ENCODE measurements around the gene PCDH15. TPM values are rescaled to one million over a fixed set of nuclear protein-coding genes. Genes with fewer than 3 reads are reported as not detected.

Gene PCDH15
- total and polyA plus RNA-seq, 3 experiments from 2014 or later: not detected

GRCh38 chr10:53827261-53827660 is 973.8 kb downstream of the PCDH15 start:
- Mint-ChIP-seq H3K4me1 (no peaks in the 10 kb centered on the region), H3K36me3 (no peaks in the 10 kb centered on the region), H3K9me3 (peaks cover 5 to 15% (median 8%) of the 10 kb centered on the region in 5 donors), H3K27ac (no peak overlapping the region), H3K4me3 (no peak overlapping the region), H3K27me3 (no peaks in the 10 kb centered on the region)
- POLR2A ChIA-PET: no interaction called here
- H3K4me3 ChIP-seq (ENCODE audit: low read length): no peak overlapping the region
- no peaks in the 10 kb centered on the region for H3K9me3 ChIP-seq (ENCODE audit: low read length)
- no peaks in the 10 kb centered on the region for H3K4me1 ChIP-seq (ENCODE audit: insufficient read depth, low read length)
- DNase-seq: no peak
- no peak overlapping the region for H3K27ac ChIP-seq (ENCODE audit: low read depth, low read length)
- no peaks in the 10 kb centered on the region for H3K27me3 ChIP-seq (ENCODE audit: insufficient read depth, low read length, poor library complexity, severe bottlenecking)
- CTCF ChIA-PET: no interaction called here
- no peaks in the 10 kb centered on the region for H3K36me3 ChIP-seq (ENCODE audit: insufficient read depth, low read length)

- no peak overlapping the region for H3K27ac Mint-ChIP-seq
- peaks cover 0 to 1% of the 10 kb centered on the region in 2 donors for H3K27me3 Mint-ChIP-seq
- Histone ChIP-seq H3K27ac (ENCODE audit: low read depth, low read length) (no peak overlapping the region), H3K4me3 (ENCODE audit: low read length) (no peak overlapping the region), H3K36me3 (ENCODE audit: insufficient read depth, low read length) (no peaks in the 10 kb centered on the region), H3K4me1 (ENCODE audit: insufficient read depth, low read length) (no peaks in the 10 kb centered on the region), H3K27me3 (ENCODE audit: insufficient read depth, low read length, poor library complexity, severe bottlenecking) (no peaks in the 10 kb centered on the region), H3K9me3 (ENCODE audit: low read length) (no peaks in the 10 kb centered on the region)
- H3K4me3 Mint-ChIP-seq: no peak overlapping the region
- ChIA-PET CTCF (no interaction called here), POLR2A (no interaction called here)
- no peak for DNase-seq
- H3K36me3 Mint-ChIP-seq: peaks cover 0 to 2% (median 0%) of the 10 kb centered on the region in 3 donors
- H3K4me1 Mint-ChIP-seq: no peaks in the 10 kb centered on the region
- peaks cover 8 to 43% (median 12%) of the 10 kb centered on the region in 5 donors for H3K9me3 Mint-ChIP-seq
Measured at GRCh38 chr10:53808677-53809372, 992.2 kb downstream of the PCDH15 start.

GRCh38 chr10:53786236-53786900 is 1014.7 kb downstream of the PCDH15 start:
- no peak overlapping the region for H3K27ac ChIP-seq (ENCODE audit: low read depth, low read length)
- Mint-ChIP-seq H3K27me3 (no peaks in the 10 kb centered on the region), H3K4me3 (no peak overlapping the region), H3K36me3 (no peaks in the 10 kb centered on the region), H3K4me1 (no peaks in the 10 kb centered on the region), H3K9me3 (peaks cover 6 to 45% (median 12%) of the 10 kb centered on the region in 5 donors), H3K27ac (no peak overlapping the region)
- DNase-seq: peak in 1 of 5 donors; percentile 30
- no peaks in the 10 kb centered on the region for H3K4me1 ChIP-seq (ENCODE audit: insufficient read depth, low read length)
- H3K36me3 ChIP-seq (ENCODE audit: insufficient read depth, low read length): no peaks in the 10 kb centered on the region
- H3K9me3 ChIP-seq (ENCODE audit: low read length): no peaks in the 10 kb centered on the region
- H3K4me3 ChIP-seq (ENCODE audit: low read length): no peak overlapping the region
- ChIA-PET CTCF (no interaction called here), POLR2A (no interaction called here)
- no peaks in the 10 kb centered on the region for H3K27me3 ChIP-seq (ENCODE audit: insufficient read depth, low read length, poor library complexity, severe bottlenecking)

- H3K4me1 Mint-ChIP-seq: no peaks in the 10 kb centered on the region
- H3K9me3 ChIP-seq (ENCODE audit: low read length): no peaks in the 10 kb centered on the region
- H3K9me3 Mint-ChIP-seq: peaks cover 4 to 24% (median 12%) of the 10 kb centered on the region in 5 donors
- no peak overlapping the region for H3K27ac Mint-ChIP-seq
- no peaks in the 10 kb centered on the region for H3K27me3 Mint-ChIP-seq
- no peaks in the 10 kb centered on the region for H3K36me3 Mint-ChIP-seq
- POLR2A ChIA-PET: no interaction called here
- no peaks in the 10 kb centered on the region for H3K27me3 ChIP-seq (ENCODE audit: insufficient read depth, low read length, poor library complexity, severe bottlenecking)
- no peak for DNase-seq
- CTCF ChIA-PET: no interaction called here
- no peaks in the 10 kb centered on the region for H3K4me1 ChIP-seq (ENCODE audit: insufficient read depth, low read length)
- H3K27ac ChIP-seq (ENCODE audit: low read depth, low read length): no peak overlapping the region
- no peak overlapping the region for H3K4me3 Mint-ChIP-seq
- H3K4me3 ChIP-seq (ENCODE audit: low read length): no peak overlapping the region
- H3K36me3 ChIP-seq (ENCODE audit: insufficient read depth, low read length): no peaks in the 10 kb centered on the region
Measured at GRCh38 chr10:53771701-53772100, 1029.3 kb downstream of the PCDH15 start.

- Mint-ChIP-seq H3K27me3 (no peaks in the 10 kb centered on the region), H3K36me3 (no peaks in the 10 kb centered on the region), H3K9me3 (peaks cover 6 to 24% (median 15%) of the 10 kb centered on the region in 5 donors), H3K4me1 (no peaks in the 10 kb centered on the region), H3K4me3 (no peak overlapping the region), H3K27ac (no peak overlapping the region)
- POLR2A ChIA-PET: no interaction called here
- DNase-seq: no peak
- Histone ChIP-seq H3K4me3 (ENCODE audit: low read length) (no peak overlapping the region), H3K27ac (ENCODE audit: low read depth, low read length) (no peak overlapping the region), H3K36me3 (ENCODE audit: insufficient read depth, low read length) (no peaks in the 10 kb centered on the region), H3K9me3 (ENCODE audit: low read length) (no peaks in the 10 kb centered on the region), H3K27me3 (ENCODE audit: insufficient read depth, low read length, poor library complexity, severe bottlenecking) (no peaks in the 10 kb centered on the region), H3K4me1 (ENCODE audit: insufficient read depth, low read length) (no peaks in the 10 kb centered on the region)
- CTCF ChIA-PET: no interaction called here
Measured at GRCh38 chr10:53770903-53771302, 1030.1 kb downstream of the PCDH15 start.

- DNase-seq: no peak
- Mint-ChIP-seq H3K4me3 (no peak overlapping the region), H3K27ac (no peak overlapping the region), H3K27me3 (no peaks in the 10 kb centered on the region), H3K9me3 (peaks cover 4 to 22% (median 12%) of the 10 kb centered on the region in 5 donors), H3K36me3 (no peaks in the 10 kb centered on the region), H3K4me1 (no peaks in the 10 kb centered on the region)
- H3K27me3 ChIP-seq (ENCODE audit: insufficient read depth, low read length, poor library complexity, severe bottlenecking): no peaks in the 10 kb centered on the region
- H3K27ac ChIP-seq (ENCODE audit: low read depth, low read length): no peak overlapping the region
- H3K4me3 ChIP-seq (ENCODE audit: low read length): no peak overlapping the region
- H3K4me1 ChIP-seq (ENCODE audit: insufficient read depth, low read length): no peaks in the 10 kb centered on the region
- H3K9me3 ChIP-seq (ENCODE audit: low read length): no peaks in the 10 kb centered on the region
- CTCF ChIA-PET: interaction anchor here (0.6 kb wide), 1 partner anchor 518 kb away, joined by 3 read pairs; no protein-coding TSS in a partner anchor
- H3K36me3 ChIP-seq (ENCODE audit: insufficient read depth, low read length): no peaks in the 10 kb centered on the region
- POLR2A ChIA-PET: no interaction called here
Measured at GRCh38 chr10:53765311-53765710, 1035.7 kb downstream of the PCDH15 start.

- POLR2A ChIA-PET: no interaction called here
- H3K36me3 ChIP-seq (ENCODE audit: insufficient read depth, low read length): no peaks in the 10 kb centered on the region
- H3K27me3 ChIP-seq (ENCODE audit: insufficient read depth, low read length, poor library complexity, severe bottlenecking): no peaks in the 10 kb centered on the region
- no peaks in the 10 kb centered on the region for H3K9me3 ChIP-seq (ENCODE audit: low read length)
- no peaks in the 10 kb centered on the region for H3K36me3 Mint-ChIP-seq
- H3K4me3 Mint-ChIP-seq: no peak overlapping the region
- H3K27ac Mint-ChIP-seq: no peak overlapping the region
- H3K9me3 Mint-ChIP-seq: peaks cover 0 to 34% (median 5%) of the 10 kb centered on the region in 5 donors
- H3K4me1 Mint-ChIP-seq: no peaks in the 10 kb centered on the region
- CTCF ChIA-PET: interaction anchor here (0.7 kb wide), 1 partner anchor 1401 kb away, joined by 4 read pairs; no protein-coding TSS in a partner anchor
- no peak overlapping the region for H3K4me3 ChIP-seq (ENCODE audit: low read length)
- no peaks in the 10 kb centered on the region for H3K4me1 ChIP-seq (ENCODE audit: insufficient read depth, low read length)
- H3K27me3 Mint-ChIP-seq: no peaks in the 10 kb centered on the region
- DNase-seq: no peak
- no peak overlapping the region for H3K27ac ChIP-seq (ENCODE audit: low read depth, low read length)
Measured at GRCh38 chr10:53754596-53755250, 1046.3 kb downstream of the PCDH15 start.

Measured in CD8-positive, alpha-beta memory T cell (primary cell).